ENCODE results near the gene LIPC.

Gene LIPC

GRCh38 chr15:58501636-58502188, 69.9 kb downstream of the LIPC start:
- TF ChIP-seq CTCF (IDR thresholded peaks at IDR 0.05; ENCODE audit: control extremely low read depth, extremely low read depth, low read depth, missing control alignments) = no peak
- POLR2A ChIA-PET = interaction anchor here (0.7 kb wide), 1 partner anchor 1188 kb away, joined by 3 read pairs; no protein-coding TSS in a partner anchor
- no peak for DNase-seq (ENCODE audit: extremely low spot score)
- CTCF ChIA-PET = interaction anchor here (1.3 kb wide), 1 partner anchor 10 kb away, joined by 3 read pairs; no protein-coding TSS in a partner anchor

DNA sequence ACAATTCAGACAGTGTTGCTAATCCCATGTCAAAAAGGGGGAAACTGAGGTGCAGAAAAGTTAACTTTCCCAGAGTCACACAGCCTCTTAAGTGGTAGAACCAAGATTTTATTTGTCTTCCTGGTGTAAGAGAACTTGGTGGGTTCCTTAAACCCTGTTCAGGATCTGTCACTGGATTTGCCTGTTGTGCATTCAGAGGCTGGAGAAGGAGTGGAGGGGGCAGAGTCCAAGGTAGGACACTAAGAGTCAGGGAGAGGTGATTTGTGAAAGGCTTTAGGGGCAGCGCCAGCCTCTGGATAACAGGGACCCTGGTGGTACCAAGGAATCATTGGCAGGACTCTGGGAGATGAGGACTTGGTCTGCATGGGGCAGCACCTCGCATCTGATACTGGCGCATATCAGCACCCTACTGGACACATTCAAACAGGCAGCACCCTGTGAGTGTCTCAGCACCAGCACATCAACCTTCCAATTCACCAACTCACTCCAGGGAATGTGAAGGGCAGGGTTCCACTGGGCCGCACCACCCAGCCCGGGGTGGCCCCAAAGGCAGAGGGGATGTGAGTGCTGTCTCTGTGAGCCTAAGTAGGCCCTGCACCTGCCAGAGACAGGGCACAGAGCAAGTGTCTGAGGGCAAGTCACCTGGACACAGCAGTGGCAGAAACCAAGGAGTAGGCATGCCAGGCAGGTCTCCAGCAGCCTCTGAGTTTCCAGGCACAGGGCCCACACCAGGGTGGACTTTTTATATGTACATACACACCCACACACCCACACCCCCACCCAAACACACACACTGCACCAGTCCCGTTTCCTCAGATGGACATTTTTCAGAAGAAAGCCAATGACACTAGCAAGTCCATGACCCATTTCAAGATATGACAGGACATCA, 71.6 kb downstream of the LIPC start:
- no peak for DNase-seq (ENCODE audit: extremely low spot score)
- POLR2A ChIA-PET = no interaction called here
- TF ChIP-seq CTCF (IDR thresholded peaks at IDR 0.05; ENCODE audit: control extremely low read depth, extremely low read depth, low read depth, missing control alignments) = no peak
- CTCF ChIA-PET = interaction anchor here (1.0 kb wide), 1 partner anchor 86 kb away, joined by 3 read pairs; no protein-coding TSS in a partner anchor

DNA sequence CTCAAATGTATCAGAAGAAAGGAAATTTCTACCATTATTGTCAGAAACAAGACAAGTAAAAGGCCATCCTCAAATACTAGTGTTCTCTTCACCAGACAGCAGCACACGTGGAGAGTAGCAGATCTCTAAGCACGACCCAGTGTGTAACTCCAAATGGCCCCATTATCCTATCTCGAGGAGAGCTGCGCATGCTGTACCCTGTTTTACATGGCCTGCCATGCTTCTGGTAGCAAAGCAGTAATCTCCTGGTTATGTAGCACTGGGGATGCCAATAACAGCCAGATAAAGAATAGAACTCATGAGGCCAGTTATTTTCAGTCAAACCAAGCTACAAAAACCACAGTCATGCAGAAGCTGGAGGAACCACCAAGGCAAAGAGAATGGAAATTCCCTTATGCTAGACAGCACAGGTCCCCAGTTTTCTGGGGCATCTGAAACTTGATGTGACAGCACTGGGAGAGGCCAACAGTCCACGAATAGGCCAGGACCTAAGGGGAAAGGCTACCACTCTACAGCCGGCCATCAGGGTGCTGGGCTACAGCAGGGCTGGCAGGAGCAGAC, 73.0 kb downstream of the LIPC start:
- no peak for DNase-seq (ENCODE audit: extremely low spot score)
- TF ChIP-seq CTCF (IDR thresholded peaks at IDR 0.05; ENCODE audit: control extremely low read depth, extremely low read depth, low read depth, missing control alignments) = no peak
- ChIA-PET CTCF (interaction anchor here (0.9 to 1.9 kb wide), 7 partner anchors 12 to 30 kb away, joined by 3 to 8 read pairs (median 3); no protein-coding TSS in a partner anchor), POLR2A (no interaction called here)

DNA sequence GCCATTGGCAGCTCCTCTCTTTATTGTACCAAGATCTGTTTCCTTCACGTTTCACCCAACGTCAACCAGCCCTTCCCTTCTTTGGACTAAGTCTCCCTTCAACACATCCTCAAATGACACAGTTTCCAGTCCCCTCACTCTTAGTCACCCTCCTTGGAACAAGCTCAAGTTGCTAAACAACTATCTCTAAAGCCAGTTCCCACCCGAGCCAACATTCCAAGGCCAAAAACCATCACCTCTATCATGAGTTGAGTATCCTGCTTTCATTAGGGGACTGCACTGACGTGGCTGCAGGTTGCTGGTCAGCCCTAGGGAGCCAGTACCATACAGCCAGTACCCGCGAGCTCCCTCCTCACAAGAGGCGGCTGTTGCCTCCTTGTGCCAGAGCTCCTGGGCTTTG, 73.8 kb downstream of the LIPC start:
- ChIA-PET POLR2A (no interaction called here), CTCF (interaction anchor here (0.7 to 1.9 kb wide), 7 partner anchors 8 to 30 kb away, joined by 3 to 8 read pairs (median 3); no protein-coding TSS in a partner anchor)
- TF ChIP-seq CTCF (IDR thresholded peaks at IDR 0.05; ENCODE audit: control extremely low read depth, extremely low read depth, low read depth, missing control alignments) = no peak
- no peak for DNase-seq (ENCODE audit: extremely low spot score)

- POLR2A ChIA-PET = no interaction called here
- CTCF ChIA-PET = interaction anchor here (1.2 to 1.3 kb wide), 5 partner anchors 11 to 29 kb away, joined by 3 to 4 read pairs (median 3); no protein-coding TSS in a partner anchor
- DNase-seq (ENCODE audit: extremely low spot score) = no peak
- TF ChIP-seq CTCF (IDR thresholded peaks at IDR 0.05; ENCODE audit: control extremely low read depth, extremely low read depth, low read depth, missing control alignments) = no peak
Measured at GRCh38 chr15:58506064-58506490, 74.3 kb downstream of the LIPC start.
